B cell (primary cell): ENCODE measurements around the gene HNRNPF. TPM values are rescaled to one million over a fixed set of nuclear protein-coding genes. Genes with fewer than 3 reads are reported as not detected.

ENCODE experiments used
- ATAC-seq: fragments of 200-7000 bp; cut with Tn5 transposase; one replicate; pipeline ENCODE4 v1.10.0; 2021; ENCODE audit warnings: low read depth, mild to moderate bottlenecking, moderate number of reproducible peaks, moderate library complexity
- CTCF ChIA-PET: fragments of 350-600 bp; sonication (Branson Sonifier 250); formaldehyde crosslinking; loops from one replicate; lab custom pipeline; 2021; ENCODE audit warnings: antibody characterized with exemption, inconsistent platforms; lab: Charles Lee
- POLR2A ChIA-PET: fragments of 350-600 bp; sonication (Branson Sonifier 250); formaldehyde crosslinking; loops from one replicate; lab custom pipeline; 2021; ENCODE audit warnings: antibody characterized with exemption; lab: Charles Lee
- DNase-seq: peaks from one replicate; pipeline ENCODE4 v3.0.0; 2013
- H2AFZ ChIP-seq: 2 replicates; pipeline ENCODE4 v1.6.1; 2012; ENCODE audit warnings: mild to moderate bottlenecking, low read depth, low read length; ENCODE audit not compliant: insufficient read depth, poor library complexity, severe bottlenecking
- H3K27ac ChIP-seq, 2 donors: 1 replicate in 1 of 2; 2 replicates in 1 of 2; pipeline ENCODE4 v1.5.1; 2012 to 2013; ENCODE audit warnings: low read length in 2 of 2, mild to moderate bottlenecking in 2 of 2, moderate library complexity in 1 of 2
- H3K27me3 ChIP-seq, 4 experiments: fragments of 200-600 bp in 1 of 4; sonication (generic) in 1 of 4; replicated peaks in 1 of 4; 1 replicate in 2 of 4; 2 replicates in 2 of 4; pipeline versions ENCODE4 v1.6.1 to v1.7.0; 2013 to 2016; ENCODE audit warnings: low read length in 3 of 4, mild to moderate bottlenecking in 2 of 4, mixed read lengths in 1 of 4, moderate library complexity in 1 of 4; ENCODE audit not compliant: insufficient read depth in 4 of 4, control insufficient read depth in 3 of 4; ENCODE audit errors: control extremely low read depth in 1 of 4
- H3K36me3 ChIP-seq, 2 experiments: replicated peaks in 1 of 2; 1 replicate in 1 of 2; 2 replicates in 1 of 2; pipeline versions ENCODE4 v1.6.1 to v1.7.1; 2013; ENCODE audit warnings: low read length in 1 of 2; ENCODE audit not compliant: insufficient read depth in 2 of 2, control insufficient read depth in 1 of 2; ENCODE audit errors: control extremely low read depth in 1 of 2, extremely low read depth in 1 of 2
- H3K4me1 ChIP-seq, 2 donors: fragments of 200-600 bp in 1 of 2; sonication (generic) in 1 of 2; 1 replicate in 1 of 2; 2 replicates in 1 of 2; pipeline versions ENCODE4 v1.5.1 to v1.6.1; 2013 to 2017; ENCODE audit warnings: low read length in 2 of 2; ENCODE audit not compliant: control insufficient read depth in 2 of 2, insufficient read depth in 2 of 2
- H3K4me2 ChIP-seq: replicated peaks from 2 replicates; pipeline ENCODE3; 2012; ENCODE audit warnings: mild to moderate bottlenecking, low read depth, low read length; ENCODE audit not compliant: poor library complexity, severe bottlenecking
- H3K4me3 ChIP-seq, 5 experiments: fragments of 200-600 bp in 1 of 5; sonication (generic) in 1 of 5; 1 replicate in 3 of 5; 2 replicates in 2 of 5; pipeline versions ENCODE4 v1.5.1 to v1.7.0; 2011 to 2016; ENCODE audit warnings: low read length in 4 of 5, mild to moderate bottlenecking in 4 of 5, low read depth in 2 of 5, control low read depth in 1 of 5, moderate library complexity in 1 of 5; ENCODE audit not compliant: insufficient read depth in 1 of 5; ENCODE audit errors: control extremely low read depth in 1 of 5, extremely low read depth in 1 of 5
- H3K79me2 ChIP-seq: fragments of 200-600 bp; sonication (generic); one replicate; pipeline ENCODE4 v1.6.0; 2016; ENCODE audit warnings: low read length; ENCODE audit not compliant: control insufficient read depth, insufficient read depth
- H3K9ac ChIP-seq: fragments of 200-600 bp; sonication (generic); 2 replicates; pipeline ENCODE4 v1.6.1; 2017; ENCODE audit warnings: mild to moderate bottlenecking, low read length, moderate library complexity
- H3K9me3 ChIP-seq, 3 donors: one replicate each; pipeline versions ENCODE4 v1.6.1 to v1.7.1; 2013; ENCODE audit warnings: low read length in 2 of 3; ENCODE audit not compliant: control insufficient read depth in 2 of 3, insufficient read depth in 1 of 3; ENCODE audit errors: control extremely low read depth in 1 of 3
- H4K20me1 ChIP-seq: 2 replicates; pipeline ENCODE4 v1.6.0; 2012; ENCODE audit warnings: mild to moderate bottlenecking, low read length; ENCODE audit not compliant: insufficient read depth, control insufficient read depth, poor library complexity, severe bottlenecking
- H3K27ac Mint-ChIP-seq: one replicate; pipeline ENCODE4 v1.8.0; 2021; ENCODE audit warnings: mixed read lengths
- H3K27me3 Mint-ChIP-seq: one replicate; pipeline ENCODE4 v1.8.0; 2021; ENCODE audit warnings: mixed read lengths
- H3K4me1 Mint-ChIP-seq: one replicate; pipeline ENCODE4 v1.8.0; 2021; ENCODE audit warnings: mixed read lengths
- H3K4me3 Mint-ChIP-seq: one replicate; pipeline ENCODE4 v1.8.0; 2021; ENCODE audit warnings: mixed read lengths
- H3K9me3 Mint-ChIP-seq: one replicate; pipeline ENCODE4 v1.8.0; 2022; ENCODE audit warnings: mixed read lengths; ENCODE audit not compliant: insufficient read depth
- EZH2 ChIP-seq: IDR thresholded peaks from 2 replicates; pipeline ENCODE4 v1.6.1; 2012; ENCODE audit warnings: borderline replicate concordance, low read depth, mild to moderate bottlenecking, moderate library complexity, low read length; ENCODE audit not compliant: insufficient read depth, poor library complexity, severe bottlenecking
- WGBS: methylation state at CpG from one replicate; pipeline ENCODE4 v1.1.5; 2013; ENCODE audit warnings: missing lambda C conversion rate; ENCODE audit not compliant: insufficient coverage; 5-methylcytosine and 5-hydroxymethylcytosine counted together
- intact Hi-C: fragments of 100-400 bp; cut with micrococcal nuclease; formaldehyde crosslinking; loops from one replicate; pipeline ENCODE4 v1.10.0; 2022
- polyA plus RNA-seq: library from polyadenylated mRNA; depleted of rRNA; stranded (reverse); fragments of >200 nt; gene quantifications from 2 replicates; pipeline ENCODE4 v1.2.3, GENCODE V29; 2012
- total RNA-seq, 2 donors: library from RNA; stranded (reverse); fragments of 120-200 nt in 1 of 2; gene quantifications; 1 replicate in 1 of 2; 2 replicates in 1 of 2; pipeline versions ENCODE4 v1.2.3 to v1.2.4, GENCODE V29; 2013 to 2022
- TF ChIP-seq, protein P1 (sequence below): fragments of 200-600 bp; IDR thresholded peaks from one replicate; pipeline ENCODE4 v1.8.0; 2022; ENCODE audit warnings: antibody characterized with exemption, mild to moderate bottlenecking

HNRNPF gene
- total and polyA plus RNA-seq, 2 donors (not counting 1 experiment from before 2014, with no cell fraction given): 76.7 to 161 TPM

DNA sequence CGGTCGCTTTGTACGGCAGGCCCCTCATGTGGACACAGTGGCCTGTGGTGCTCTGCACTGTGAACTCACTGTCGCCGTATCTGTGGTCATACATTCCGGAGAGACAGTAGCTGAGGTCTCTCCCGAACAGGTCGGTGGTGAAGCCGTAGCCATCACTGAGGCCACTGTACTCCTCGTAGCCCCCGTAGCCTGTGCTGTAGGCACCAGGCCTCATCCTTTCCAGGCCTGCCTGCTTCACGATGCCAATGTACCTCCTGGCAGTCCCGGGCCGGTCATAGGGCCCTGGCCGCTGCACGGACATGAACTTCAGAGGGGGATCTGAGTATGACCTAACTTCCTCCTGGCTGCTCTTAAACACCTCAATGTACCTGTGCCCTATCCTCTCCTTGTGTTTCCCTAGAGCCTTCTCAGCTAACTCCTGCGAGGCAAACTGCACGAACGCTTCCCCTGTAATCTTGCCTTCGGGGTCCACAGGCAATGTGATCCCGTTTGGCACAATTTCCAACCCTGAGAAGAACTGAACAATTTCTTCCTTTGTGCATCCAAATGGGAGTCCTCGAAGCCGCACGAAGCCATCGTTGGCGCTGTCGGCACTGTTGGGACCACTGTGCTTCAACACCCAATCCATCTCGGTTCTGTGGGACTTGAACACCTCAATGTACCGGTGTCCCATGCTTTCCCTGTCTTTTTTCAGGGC is 21.9 kb downstream of the HNRNPF start:
- Histone ChIP-seq H3K9ac (no peak overlapping the region), H3K79me2 (peaks cover 38% of the 10 kb centered on the region), H3K4me3 (no peak overlapping the region), H3K9me3 (no peaks in the 10 kb centered on the region), H3K36me3 (peaks cover 19 to 59% of the 10 kb centered on the region in 2 experiments), H3K4me2 (no peak overlapping the region), H2AFZ (no peak overlapping the region), H3K27me3 (no peaks in the 10 kb centered on the region), H3K4me1 (peaks cover 11 to 13% of the 10 kb centered on the region in 2 donors), H3K27ac (peak overlapping the region in 1 of 2 donors; percentile 50), H4K20me1 (peaks cover 69% of the 10 kb centered on the region)
- H3K27me3 Mint-ChIP-seq: no peaks in the 10 kb centered on the region
- peak overlapping the region; percentile 32 for H3K27ac Mint-ChIP-seq
- H3K4me1 Mint-ChIP-seq: peaks cover 42% of the 10 kb centered on the region
- ChIA-PET POLR2A (no interaction called here), CTCF (interaction anchor here (0.6 kb wide), 1 partner anchor 179 kb away, joined by 3 read pairs; no protein-coding TSS in a partner anchor)
- H3K4me3 Mint-ChIP-seq: no peak overlapping the region
- no peaks in the 10 kb centered on the region for H3K9me3 Mint-ChIP-seq
- no peak for TF ChIP-seq EZH2
- TF ChIP-seq, protein P1, sequence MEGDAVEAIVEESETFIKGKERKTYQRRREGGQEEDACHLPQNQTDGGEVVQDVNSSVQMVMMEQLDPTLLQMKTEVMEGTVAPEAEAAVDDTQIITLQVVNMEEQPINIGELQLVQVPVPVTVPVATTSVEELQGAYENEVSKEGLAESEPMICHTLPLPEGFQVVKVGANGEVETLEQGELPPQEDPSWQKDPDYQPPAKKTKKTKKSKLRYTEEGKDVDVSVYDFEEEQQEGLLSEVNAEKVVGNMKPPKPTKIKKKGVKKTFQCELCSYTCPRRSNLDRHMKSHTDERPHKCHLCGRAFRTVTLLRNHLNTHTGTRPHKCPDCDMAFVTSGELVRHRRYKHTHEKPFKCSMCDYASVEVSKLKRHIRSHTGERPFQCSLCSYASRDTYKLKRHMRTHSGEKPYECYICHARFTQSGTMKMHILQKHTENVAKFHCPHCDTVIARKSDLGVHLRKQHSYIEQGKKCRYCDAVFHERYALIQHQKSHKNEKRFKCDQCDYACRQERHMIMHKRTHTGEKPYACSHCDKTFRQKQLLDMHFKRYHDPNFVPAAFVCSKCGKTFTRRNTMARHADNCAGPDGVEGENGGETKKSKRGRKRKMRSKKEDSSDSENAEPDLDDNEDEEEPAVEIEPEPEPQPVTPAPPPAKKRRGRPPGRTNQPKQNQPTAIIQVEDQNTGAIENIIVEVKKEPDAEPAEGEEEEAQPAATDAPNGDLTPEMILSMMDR: no peak
- DNase-seq: no peak
- 98% methylated on average over 29 of the region's 29 CpGs for WGBS
- ATAC-seq: no peak
- intact Hi-C loops: no loop called here

- H3K36me3 ChIP-seq: peaks cover 19 to 53% of the 10 kb centered on the region in 2 experiments
- TF ChIP-seq, protein P1: no peak
- no peak for TF ChIP-seq EZH2
- H4K20me1 ChIP-seq: peaks cover 64% of the 10 kb centered on the region
- Mint-ChIP-seq H3K4me1 (peaks cover 40% of the 10 kb centered on the region), H3K27ac (peak overlapping the region; percentile 32), H3K27me3 (no peaks in the 10 kb centered on the region), H3K4me3 (no peak overlapping the region), H3K9me3 (no peaks in the 10 kb centered on the region)
- 94% methylated on average over 3 of the region's 4 CpGs for WGBS
- H3K27me3 ChIP-seq: no peaks in the 10 kb centered on the region
- DNase-seq: no peak
- no peak overlapping the region for H2AFZ ChIP-seq
- H3K79me2 ChIP-seq: peaks cover 32% of the 10 kb centered on the region
- H3K9me3 ChIP-seq: no peaks in the 10 kb centered on the region
- no peak for ATAC-seq
- H3K27ac ChIP-seq: no peak overlapping the region
- intact Hi-C loops: no loop called here
- H3K4me1 ChIP-seq: peaks cover 11 to 13% of the 10 kb centered on the region in 2 donors
- no peak overlapping the region for H3K4me3 ChIP-seq
- no peak overlapping the region for H3K4me2 ChIP-seq
- ChIA-PET CTCF (no interaction called here), POLR2A (no interaction called here)
- no peak overlapping the region for H3K9ac ChIP-seq
Observed at GRCh38 chr10:43386549-43386948, 22.4 kb downstream of the HNRNPF start.
